CD4-positive, alpha-beta T cell treated with Interleukin-1 beta for 1 hour (primary cell): ENCODE results near the gene NUAK1.
A peak's percentile ranks its signal among the peaks of the same experiment; 100 is the strongest.
"Not testable (repeated sequence)": the region's sequence is repeated elsewhere in the genome, so short reads cannot be mapped to it uniquely, and the experiment has no call there.

Source experiments
- DNase-seq, 2 donors: peaks; one replicate each; pipeline ENCODE4 v3.0.0-alpha.2; 2020 to 2022

Gene NUAK1

DNA sequence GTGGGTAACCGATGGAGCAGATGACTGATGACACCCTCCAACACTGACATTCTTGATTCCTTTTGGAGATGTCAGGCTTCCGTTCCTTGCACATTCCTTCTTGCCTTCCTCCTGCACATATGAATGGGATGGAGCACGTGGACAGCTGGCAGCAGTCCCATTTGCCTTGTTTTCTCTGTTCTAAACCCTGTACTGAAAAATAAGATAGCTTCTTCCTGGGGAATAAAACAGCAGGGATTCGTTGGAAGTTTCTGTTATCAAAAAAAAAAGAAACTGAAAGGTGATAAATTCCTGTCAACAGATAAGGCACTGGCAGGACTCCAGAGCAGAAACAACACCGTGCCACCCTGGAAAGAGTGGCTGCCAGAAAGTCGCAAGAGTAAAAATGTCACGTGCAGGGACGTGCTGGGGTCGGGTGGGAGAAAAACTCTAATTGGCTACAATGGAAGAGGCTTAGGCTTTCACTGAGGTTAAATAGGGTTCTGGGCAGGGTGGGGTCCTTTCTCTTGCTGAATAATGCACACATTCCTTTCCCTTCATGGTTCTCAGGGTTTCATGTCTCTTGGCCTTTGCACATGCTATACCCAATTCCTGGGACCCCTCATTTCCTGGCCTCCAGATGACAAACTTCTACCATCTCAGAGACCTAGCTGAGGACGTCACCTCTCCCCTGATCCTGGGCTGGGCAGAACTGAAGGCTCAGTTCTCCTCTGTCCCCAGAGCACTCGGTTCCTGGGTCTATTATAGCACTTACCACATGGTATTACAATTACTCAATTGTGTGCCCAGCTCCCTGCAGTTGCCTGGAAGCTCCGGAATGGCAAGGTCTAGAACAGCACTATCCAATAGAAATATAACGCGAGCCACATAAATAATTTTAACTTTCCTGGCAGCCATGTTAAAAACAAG lies 7.0 kb upstream of the NUAK1 start:
- no peak for DNase-seq

- DNase-seq, result no peak
Measured at GRCh38 chr12:106144847-106145246, 6.1 kb upstream of the NUAK1 start.

DNA sequence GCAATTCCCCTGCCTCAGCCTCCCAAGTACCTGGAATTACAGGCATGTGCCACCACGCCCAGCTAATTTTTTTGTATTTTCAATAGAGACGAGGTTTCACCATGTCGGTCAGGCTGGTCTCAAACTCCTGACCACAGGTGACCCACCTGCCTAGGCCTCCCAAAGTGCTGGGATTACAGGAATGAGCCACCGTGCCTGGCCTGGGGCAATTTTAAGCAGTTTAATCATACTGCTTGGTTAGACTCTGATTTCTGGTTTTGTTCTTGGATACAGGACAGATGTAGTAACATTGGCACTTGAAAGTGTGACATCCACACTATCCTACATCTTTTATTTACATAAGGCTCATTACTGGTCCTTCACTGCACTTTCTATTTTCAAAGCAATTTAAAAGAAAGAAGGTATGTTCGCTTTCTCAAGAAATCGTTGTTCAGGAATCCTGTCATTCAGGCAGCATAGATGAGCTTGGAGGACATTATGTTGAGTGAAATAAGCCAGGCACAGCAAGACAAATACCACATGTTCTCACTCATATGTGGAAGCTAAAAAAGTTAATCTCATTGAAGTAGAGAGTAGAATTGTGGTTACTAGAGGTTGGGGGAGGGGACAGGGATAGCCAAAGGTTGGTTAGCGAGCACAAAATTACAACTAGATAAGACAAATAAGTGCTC lies 4.0 kb upstream of the NUAK1 start:
- no peak for DNase-seq

DNA sequence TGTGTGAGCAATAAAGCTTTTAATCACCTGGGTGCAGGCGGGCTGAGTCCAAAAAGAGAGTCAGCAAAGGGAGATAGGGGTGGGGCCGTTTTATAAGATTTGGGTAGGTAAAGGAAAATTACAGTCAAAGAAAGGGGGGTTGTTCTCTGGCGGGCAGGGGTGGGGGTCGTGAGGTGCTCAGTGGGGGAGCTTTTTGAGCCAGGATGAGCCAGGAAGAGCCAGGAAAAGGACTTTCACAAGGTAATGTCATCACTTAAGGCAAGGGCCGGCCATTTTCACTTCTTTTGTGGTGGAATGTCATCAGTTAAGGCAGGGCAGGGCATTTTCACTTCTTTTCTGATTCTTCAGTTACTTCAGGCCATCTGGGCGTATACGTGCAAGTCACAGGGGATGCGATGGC lies 3.2 kb upstream of the NUAK1 start:
- DNase-seq, result not testable (repeated sequence)

DNA sequence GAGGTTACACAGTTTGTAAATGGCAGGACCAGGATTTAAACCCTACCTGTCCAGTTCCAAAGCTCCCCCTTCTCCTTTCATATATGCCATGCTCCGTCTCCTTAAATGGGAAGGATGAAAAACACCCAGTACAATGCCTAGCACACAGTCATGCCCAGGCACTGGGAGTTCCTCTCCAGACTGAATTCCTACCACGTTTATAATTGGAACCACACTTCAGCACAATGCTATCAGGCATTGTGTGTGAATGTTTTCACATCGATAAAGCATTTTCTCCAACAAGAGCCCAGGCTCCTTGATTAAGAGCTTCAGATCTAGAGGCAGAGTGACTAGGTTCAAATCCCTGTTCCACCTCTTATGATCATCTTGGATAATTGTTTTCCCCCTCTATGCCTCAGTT lies 2.7 kb upstream of the NUAK1 start:
- no peak for DNase-seq

GRCh38 chr12:106141003-106141402 lies 2.2 kb upstream of the NUAK1 start:
- no peak for DNase-seq

GRCh38 chr12:106140223-106140986 lies 1.7 kb upstream of the NUAK1 start:
- no peak for DNase-seq

DNA sequence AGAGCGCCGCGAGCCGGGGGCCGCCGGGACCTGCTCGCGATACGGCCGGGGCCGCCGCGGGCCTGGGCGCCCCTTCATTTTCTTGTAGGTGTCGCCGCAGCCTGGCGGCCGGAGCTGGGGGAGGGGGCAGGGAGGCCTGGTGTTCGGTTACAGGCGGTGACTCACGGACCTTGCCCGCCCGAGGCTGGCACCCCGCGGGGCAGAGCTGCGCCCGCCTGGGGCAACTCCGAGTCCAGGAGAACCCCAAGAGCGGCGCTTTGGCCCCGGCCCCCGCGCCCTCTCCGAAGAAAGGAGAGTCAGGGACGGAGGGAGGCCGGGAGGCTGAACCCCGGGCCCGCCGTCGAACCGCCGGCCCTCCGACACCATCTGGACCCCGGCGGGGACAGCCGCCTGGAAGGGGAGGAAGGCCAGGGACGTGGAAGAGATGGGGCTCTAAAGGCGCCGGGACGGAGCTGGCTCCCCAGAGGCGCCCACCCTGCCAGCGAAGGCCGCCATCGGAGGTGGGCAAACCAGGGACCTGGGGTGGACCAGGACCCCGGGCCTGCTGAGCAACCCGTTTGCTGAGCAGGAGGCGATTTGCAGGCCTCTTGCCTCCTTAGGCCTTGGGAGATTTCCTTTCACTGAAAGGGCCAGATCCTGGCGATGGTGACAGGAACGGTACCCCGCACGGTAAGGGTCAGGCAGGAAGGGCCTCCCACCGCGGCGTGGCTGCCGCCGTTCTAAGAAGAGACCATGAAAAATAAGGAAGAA lies 843 bp upstream of the NUAK1 start:
- DNase-seq, result peak; percentile 6 to 9

DNA sequence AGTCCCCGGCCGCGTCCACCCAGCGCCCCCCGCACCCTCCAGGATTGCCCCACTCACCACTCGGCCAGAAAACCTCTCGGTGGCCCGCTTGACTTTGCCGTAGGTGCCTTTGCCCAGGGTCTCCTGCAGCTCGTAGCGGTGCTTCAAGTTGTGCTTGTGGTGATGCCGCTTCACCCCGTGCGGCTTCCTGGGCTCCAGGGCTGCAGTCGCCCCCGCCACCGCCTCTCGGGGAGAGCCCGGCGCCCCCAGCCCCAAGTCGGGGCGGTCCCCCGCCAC lies 459 bp downstream of the NUAK1 start:
- DNase-seq, result no peak

DNA sequence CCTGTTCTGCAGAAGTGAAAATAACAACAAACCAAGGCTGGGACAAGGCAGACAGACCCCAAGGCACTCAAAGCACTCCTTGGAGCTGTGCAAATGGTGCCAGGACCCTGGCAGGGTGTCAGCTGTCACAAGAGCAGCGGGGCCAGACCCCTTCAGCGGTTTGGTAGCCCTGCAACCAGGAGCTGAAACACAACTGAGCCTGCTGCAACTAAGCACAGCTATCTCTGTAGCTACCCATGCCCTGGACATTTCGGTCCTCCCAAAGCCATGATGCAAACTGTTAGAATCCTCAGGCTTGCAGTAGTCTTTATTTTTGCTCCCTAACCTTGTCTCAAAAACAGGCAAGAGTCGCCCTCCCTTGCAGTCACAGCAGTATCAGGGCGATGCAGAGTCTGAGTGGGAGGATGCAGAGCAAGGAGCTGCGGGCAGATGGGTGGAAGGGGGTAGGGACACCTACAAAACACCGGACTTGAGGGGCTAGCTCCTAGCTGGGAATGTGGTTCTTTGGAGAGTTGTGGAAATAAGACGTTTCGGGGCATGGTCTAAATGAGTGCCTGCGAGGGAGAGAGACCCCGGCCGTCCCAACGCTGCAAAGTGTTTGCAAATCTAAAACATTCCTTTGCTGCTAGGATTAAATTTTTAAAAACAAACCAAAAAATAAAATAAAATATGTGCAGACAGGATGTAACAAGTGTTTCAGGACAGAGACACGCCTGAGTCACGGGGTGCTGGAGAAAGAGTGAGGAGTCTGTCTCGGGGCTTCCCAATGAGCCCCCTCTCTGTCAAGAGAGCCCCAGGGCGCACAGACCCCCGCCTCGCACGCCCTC lies 1.0 kb downstream of the NUAK1 start:
- no peak for DNase-seq

GRCh38 chr12:106136263-106136662 lies 2.5 kb downstream of the NUAK1 start:
- DNase-seq, result peak; percentile 45 to 57

DNA sequence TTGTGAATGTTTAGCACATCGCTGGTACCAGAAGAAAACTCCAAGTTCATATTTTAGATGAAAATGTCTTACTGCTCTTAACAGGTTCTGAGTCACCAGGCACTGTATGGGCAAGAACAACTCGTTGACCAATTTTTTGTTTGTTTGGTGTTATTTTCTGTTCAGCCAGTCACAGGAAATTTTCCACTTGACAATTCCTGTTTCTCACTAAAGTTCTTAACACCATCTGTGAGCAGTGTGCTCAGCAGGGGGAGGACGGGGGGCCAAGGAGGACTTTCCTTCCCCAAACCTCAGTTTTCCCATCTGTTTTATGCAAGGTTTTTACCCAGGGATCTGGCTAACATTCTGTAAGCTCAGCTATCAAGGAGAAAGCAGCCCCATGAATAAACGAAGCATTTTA lies 3.0 kb downstream of the NUAK1 start:
- no peak for DNase-seq

- no peak for DNase-seq
Measured at GRCh38 chr12:106135075-106135474, 3.7 kb downstream of the NUAK1 start.

DNA sequence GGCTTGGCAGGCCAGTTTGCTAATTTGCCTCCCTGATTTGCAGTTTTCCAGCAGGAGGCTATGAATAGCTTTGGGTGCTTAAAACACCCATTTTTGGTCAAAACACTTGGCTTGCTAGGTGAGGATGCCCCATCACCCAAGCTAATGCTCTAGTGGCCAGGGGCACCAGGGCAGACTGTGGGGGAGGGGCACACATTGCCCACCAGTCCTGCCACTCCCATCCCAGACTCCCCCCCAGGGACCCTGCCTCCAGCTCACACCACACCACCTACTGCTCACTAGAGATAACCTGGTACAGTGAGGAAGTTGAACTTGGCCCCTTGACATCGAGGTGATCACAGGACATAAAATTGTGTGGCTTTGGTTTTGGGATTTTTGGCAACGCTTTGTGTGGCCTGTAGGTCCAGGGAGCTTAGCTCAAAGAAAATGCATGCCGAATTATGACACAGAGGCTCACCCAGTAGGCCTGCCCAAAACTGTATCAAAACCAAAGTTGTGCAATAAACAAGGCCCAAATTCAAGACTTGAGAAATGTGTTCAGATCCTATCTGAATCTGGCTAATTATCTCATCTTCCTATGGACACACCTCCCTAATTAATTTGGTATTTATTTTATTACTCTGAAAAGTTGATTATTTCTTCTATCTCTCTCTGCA lies 4.3 kb downstream of the NUAK1 start:
- DNase-seq, result no peak

DNA sequence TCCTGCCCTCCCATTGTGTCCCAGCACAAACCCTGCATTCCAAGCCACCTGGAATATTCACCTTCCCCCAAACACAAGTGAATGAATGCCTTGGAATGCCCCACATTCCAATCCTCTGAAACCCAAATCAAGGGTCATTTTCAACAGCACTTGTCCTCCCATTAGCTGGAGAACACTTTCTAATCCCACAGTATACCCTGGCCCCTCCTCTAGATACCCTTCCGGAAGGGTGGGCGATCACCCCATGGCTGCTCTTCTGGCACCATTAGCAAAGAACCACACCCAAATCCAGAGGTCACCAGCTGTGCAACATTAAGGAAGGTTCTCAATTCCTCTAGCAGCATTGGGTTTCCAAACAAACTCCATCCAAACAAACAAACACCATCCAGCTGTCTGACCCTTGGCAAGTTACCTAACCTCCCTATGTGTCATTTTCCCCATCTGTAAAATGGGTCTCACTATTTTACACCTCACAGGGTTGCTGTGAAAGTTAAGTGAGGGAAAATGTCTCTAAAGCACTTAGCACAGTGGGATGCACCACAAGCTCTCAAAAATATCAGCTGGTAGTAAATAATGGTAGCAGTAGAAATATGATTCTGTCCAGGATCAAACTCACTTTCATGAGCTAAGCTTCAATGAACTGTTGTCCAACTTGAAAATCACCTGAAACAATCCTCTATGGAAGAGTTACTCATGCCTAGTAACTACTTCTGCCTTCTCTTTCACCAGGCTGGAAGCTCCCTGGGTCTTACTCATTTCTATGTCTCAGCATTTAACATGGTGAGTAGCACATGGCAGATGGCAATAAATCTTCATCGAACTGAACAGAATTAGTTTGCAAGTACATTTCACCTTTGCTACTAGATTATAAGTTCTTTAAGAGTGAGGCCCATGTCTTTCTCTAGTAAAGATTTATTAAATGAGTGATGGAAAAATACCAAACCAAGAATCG lies 5.3 kb downstream of the NUAK1 start:
- no peak for DNase-seq

DNA sequence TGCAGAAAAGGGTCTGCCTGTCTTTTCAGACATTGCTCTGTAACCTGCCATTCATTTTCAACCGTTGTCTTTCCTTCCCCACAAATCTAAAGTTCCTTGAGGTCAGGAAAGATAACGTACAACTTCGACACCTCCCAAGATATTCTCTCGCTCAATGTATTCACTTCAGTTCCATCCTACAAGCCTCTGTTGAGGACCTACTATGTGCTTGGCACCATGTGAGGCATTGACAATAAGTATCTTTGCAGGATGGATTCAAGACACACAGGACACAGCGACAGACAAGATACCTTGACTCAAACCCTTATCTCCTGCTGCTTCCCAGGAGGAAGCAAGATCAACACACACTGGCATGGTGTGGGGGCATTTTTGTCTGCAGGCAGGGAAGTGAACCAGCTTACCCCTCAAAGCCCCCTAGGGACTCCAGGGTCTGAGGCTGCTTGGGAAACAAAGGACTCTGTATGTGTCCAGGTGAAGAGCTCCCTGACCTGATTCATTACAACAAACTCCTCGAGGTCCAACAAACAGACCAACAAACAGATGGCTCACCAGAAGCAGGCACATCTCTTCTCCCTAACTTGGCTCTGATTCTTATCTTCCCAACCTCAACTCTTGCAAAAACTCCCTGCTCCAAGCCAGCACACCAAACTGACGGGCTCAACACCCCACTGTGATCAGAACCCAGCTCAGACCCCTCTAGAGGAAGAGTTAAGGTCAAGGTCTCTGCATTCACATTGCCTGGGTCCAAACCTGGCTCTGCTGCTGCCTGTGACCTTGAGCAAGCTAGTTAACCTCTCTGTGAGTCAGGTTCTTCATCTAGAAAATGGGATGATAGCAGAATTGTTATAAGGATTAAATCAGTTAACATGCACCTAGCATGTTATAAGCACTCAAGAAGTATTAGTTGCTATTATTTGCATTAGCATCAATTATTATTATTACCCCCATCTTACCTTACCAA lies 6.3 kb downstream of the NUAK1 start:
- DNase-seq, result no peak

- no peak for DNase-seq
Measured at GRCh38 chr12:106131676-106132075, 7.1 kb downstream of the NUAK1 start.

DNA sequence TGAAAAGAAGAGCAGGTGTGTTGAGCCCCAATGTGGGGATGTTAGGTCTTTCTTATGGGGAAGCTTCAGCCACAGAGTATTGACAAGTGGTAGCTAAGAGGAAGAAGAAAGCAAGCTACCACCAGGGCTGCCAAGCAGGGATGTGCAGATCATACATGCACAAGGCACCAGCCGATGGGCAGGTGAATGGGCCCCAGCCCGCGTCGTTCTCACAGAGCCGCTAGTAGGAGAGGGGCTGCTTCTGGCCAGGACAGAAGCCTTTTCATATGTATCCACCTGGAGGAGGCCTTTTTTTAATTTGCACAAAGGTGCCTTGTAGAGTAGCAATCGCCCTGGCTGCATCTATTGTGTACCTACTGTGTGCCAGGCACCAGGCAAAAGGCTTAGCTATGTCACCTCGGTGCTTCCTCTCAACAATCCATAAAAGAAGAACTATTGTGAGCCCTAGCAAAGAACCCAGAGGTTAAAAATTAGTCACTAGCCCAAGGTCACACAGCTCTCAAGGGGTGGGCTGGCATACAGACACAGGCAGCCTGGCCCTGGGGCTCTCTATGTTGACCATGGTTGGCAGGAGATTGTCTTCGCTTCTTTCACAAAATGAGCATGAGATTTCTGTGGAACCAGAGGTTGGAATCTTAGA lies 8.2 kb downstream of the NUAK1 start:
- DNase-seq, result no peak
